AML-193 (cell line): ENCODE data around the gene CD226.
"Not testable (repeated sequence)": the region's sequence is repeated elsewhere in the genome, so short reads cannot be mapped to it uniquely, and the experiment has no call there.

Source experiments
- DNase-seq, 2 experiments: peaks; one replicate each; lab custom pipeline; 2025; lab: John Stamatoyannopoulos, UW

CD226 gene

DNA sequence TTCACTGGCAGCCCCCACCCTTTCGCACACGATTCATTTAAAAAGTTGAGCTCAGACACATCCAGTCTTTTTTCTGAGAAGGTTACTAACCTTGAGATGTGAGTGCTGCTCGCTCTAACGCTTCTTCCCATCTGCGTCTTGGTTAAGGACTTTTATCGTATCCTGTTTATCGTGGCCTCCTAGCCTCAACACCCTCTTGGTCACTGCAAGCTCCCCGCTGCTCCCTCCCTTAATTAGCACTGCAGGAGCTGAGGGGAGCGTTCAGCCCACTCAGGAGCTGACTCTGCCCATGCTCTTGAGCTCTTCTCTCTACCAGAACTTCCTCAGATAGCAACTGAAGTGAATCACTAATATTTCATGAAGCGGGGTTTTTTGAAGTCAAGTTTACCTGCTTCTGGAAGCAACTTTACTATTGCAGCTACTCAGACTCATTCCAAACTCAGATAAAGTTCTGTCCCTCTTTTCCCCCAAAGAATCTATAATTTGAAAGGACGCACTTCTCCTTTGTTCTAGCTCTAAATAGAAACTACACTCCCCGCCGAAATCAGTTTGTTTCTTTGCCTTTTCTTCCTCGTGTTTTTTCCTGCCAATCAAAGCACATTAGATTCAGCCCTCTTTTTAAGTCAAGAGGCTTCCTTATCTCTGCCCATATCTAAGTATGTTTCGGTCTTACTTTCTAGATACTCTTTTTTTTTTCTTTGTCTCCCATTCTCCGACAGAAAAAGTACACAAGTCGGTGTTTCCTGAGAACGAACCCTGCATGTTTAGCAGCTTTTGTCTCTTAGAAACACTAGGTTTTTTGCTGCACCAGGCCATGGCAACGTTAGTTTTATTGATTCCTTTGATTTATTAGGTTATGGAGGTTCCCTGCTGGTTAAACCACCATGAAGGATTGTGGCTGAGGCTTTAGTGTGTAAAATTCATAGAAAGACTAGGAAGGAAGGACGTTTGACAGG, 9.3 kb upstream of the CD226 start:
- no peak for DNase-seq

DNA sequence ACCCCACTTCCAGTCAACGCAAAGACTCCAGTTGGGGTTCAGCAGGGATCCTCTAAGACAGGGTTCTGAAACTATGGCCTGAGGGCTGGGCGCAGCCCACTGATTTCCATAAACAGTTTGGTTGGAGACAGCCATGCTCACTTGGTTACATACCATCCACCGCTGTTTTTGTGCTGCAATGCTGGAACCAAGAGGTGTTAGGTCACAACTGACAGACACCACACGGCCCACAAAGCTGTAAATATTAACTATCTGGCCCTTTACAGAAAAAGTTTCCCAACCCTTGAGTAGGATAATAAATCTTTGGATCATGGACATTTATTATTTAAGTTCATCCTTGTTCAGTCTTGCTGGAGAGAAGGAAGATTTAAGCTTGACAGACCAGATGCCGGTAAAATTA, 8.4 kb upstream of the CD226 start:
- no peak for DNase-seq

DNA sequence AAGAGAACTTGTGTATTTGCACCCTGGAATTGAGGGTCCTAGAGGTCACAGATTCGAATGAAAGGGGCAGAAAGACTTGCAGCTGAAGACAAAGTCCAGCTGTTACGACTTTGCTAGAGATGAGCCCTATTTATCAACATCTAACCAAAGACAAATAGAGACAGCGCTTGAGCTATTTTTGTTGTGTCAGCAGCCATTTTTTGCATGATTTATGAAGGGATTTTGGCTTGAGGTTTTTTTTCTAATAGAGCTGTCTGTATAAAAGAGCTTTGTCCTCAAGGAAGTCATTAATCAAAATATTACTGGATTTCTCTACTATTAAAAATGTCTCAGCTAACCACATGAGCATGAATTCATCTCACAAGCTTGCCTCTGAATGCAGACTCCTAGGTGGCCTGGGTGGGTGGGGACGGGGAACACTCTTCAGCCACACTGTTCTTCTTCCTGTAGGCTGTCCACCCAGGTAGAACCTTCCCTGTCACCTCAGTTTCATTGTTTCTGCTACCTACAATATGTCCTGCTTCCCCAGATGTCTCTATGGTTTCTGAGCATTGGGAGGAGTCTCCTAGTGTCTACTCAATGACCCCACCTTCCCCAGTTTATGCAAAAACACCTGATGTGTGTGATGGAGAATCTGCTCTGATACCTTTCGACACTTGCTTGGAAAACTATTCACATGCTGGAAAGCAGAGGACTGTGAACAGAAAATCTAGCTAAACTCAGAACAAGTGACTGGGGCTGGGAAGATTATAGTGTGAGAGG, 7.2 kb upstream of the CD226 start:
- no peak for DNase-seq

DNA sequence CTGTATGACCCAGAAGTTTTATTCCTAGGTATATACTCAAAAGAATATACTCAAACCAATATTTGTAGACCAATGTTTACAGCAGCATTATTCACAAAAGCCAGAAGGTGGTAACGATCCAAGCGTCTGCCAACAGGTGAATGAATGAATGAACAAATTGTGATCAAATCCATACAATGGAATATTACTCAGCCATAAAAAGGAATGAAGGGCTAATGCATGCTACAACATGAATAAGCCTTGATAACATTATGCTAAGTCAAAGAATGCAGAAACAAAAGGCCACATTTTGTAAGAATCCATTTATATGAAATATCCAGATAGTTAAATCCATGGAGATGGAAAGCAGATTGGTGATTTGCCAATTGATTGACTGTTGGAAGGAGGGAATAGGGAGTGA, 5.5 kb upstream of the CD226 start:
- DNase-seq: no peak

DNA sequence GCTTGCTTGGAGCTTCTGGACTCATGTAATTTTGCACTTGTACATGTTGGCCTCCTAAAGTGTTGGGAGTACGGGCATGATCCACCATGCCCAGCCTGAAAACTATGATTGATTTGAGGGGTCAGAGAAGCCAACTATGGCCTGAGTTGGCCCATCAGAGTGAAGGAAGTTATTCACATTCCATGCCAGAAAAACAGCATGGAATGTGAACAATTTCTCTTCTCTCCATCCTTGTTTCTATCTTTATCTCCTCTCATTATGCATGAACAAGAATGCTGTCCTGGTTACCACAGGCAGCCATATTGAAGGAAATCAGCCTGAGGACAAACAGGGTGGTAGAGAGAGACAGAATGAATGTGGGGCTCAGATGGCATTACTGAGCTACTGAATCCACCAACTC, 3.5 kb upstream of the CD226 start:
- no peak for DNase-seq

DNA sequence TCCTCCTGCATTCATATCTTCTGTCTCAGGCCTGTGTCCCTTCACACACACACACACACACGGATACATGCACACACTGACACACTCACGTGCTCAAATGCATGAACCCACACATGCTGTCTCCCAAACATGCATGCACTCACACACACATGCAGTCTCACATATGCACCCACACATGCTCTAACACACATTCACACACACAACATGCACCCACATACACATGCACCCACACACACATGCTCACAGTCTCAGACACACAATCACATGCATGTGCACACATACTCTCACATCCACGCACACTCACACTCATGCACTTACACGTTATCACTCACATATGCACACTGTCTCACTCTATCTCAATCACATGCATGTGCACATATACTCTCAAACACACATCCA, 1.9 kb upstream of the CD226 start:
- DNase-seq: no peak

DNA sequence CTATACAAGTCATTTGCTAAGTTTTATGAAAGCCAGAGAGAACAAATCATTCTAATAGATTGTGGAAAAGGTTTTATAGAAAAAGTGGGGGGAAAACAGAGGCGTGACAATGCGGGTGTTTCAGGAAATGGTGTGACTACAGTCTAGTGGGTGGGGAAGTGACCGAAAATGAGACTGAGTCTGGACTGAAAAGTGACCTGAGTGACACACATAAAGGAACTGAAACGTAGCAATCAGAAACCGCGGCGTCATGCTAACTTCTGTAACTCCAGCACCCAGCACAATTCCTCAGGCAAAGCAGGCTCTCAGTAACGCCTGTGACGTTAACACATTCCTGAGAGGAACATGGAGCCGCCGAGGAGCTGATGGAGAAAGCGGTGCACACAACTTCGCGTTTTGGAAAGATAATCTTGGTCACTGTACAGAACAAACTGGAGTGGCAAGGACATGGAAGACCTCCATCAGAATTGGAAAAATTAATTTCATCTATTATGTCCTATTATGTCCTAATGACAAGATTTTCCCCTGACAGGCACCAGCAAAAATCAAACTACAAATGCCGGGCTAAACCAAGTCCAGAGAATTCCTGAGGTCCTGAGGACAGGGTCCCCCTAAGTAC, 1.4 kb upstream of the CD226 start:
- DNase-seq: peak in 1 of 2 experiments; percentile 31

DNA sequence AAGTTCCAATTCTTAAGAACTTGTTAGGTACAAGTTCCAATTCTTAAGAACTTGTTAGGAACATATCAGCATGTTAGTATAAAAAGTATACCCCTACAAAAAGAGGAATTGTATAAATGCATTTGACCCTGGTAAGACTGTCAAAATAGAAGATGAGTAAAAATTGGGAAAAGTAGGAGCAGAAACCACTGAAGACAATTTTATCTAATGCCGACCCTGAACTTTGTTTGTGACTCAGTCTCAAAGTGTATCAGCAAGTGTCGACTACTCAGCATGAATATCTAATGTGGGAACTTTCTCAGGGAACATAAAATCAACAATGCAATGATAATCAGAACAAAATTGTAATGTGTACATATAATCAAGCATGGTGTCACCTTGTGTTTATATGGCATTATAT, 583 bp upstream of the CD226 start:
- no peak for DNase-seq

DNA sequence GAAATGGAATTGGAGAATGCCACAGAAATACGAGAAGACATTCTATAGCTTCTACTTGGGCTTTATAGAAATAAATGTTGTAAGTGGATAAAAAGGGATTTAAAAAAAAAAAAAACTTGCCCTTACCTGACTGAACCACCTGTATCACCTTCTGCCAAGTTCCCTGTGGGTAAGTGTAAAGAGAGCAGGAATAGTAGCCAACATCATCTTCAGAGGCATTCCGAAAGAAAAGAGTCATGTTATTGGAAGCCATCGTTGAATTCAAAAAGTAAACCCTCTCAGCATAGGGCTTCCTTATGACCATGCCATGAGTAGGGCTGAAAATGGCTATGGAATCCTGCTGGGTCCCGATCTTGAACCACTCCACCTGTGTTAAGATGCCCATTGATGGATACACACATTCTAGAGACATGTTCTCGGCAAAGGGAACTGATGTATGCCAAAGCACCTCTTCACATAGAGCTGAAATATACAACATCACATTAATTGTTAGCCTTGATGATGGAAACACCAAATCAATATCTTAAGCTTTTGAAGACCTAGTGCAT, 991 bp downstream of the CD226 start:
- no peak for DNase-seq

DNA sequence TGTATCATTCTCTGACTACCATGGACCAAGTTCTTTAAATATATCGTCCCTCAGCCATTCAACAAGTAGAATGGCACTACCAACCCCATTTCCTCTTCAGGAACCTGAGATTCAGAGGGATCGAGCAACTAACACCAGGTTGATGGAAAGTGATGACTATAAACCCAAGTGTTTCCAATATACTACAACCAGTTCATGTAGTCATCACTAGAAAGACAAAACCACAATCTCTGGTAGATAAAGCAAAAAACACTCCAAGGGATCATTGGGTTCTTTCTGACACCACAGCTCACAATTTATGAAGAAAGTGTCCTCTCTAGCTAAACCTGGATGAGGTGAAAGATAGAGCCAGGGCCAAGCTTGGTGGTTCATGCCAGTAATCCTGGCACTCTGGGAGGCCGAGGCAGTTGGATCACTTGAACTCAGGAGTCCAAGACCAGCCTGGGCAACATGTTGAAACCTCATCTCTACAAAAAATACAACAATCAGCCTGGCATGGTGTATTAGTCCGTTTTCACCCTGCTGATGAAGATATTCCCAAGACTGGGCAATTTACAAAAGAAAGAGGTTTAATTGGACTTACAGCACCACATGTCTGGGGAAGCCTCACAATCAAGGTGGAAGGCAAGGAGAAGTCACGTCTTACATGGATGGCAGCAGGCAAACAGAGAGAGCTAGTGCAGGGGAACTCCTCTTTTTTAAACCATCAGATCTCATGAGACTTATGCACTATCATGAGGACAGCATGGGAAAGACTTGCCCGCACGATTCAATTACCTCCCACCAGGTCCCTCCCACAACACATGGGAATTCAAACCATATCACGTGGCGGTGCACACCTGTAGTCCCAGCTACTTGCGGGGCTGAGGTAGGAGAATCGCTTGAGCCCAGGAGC, 2.2 kb downstream of the CD226 start:
- no peak for DNase-seq

DNA sequence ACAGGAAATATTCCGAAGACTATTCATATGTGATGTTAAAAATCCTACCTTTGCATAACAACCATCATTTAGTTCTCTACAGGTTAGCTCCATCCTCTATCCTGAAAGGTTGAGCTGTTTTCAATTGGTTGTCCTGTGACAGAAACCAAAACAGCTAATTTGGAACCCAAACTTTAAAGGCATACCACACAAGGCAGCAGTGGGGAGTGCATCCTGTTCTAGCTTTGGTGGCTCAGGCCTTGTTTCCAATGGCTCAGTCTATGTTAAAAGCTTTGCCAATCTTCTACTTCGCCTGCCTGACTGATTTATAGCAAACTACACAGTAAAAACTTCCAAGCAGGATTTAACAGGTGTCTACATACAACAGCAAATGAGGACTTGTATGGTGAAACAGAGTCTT, 3.2 kb downstream of the CD226 start:
- DNase-seq: no peak

DNA sequence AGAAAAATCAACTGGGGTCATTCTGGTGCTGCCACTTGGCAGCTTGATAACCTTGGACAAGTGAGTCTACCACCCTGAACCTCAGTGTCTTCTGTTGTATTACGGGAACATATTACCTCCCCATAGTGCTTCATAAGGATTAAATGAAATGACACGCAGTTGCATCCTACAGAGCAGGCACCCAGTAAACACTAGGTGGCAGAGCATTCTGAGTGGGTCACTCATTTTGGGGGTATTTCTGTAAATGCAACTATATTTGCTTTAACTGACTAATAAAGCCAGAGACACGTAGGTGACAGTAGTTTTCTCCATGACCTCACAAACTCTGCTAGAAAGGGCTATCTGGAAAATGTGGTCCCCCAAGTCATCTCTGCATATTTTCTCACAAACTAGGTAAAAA, 4.7 kb downstream of the CD226 start:
- DNase-seq: no peak

DNA sequence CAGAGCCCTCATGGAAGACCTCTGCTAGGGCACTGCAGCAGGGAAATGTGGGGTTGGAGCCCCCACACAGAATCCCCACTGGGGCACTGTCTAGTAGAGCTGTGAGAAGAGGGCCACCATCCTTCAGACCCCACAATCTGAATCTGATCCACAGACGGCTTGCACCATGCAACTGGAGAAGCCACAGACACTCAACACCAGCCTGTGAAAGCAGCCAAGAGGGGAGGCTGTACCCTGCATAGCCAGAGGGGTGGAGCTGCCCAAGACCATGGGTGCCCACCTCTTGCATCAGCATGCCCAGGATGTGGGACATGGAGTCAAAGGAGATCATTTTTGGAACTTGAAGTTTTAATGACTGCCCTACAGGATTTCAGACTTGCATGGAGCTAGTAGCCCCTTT, 6.5 kb downstream of the CD226 start:
- DNase-seq: no peak

DNA sequence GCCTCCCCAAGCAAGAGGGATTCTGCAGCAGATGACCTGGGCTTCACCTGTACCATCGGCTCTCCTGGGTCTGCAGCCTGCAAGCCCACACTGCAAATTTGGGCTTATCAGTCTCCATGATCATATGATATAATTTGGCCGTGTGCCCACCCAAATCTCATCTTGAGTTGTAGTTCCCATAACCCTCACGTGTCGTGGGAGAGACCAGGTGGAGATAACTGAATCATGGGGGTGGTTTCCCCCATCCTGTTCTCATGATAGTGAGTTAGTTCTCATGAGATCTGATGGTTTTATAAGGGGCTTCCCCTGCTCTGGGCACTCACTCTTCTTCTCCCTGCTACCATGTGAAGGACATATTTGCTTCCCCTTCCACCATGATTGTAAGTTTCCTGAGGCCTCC, 7.9 kb downstream of the CD226 start:
- DNase-seq: not testable (repeated sequence)

DNA sequence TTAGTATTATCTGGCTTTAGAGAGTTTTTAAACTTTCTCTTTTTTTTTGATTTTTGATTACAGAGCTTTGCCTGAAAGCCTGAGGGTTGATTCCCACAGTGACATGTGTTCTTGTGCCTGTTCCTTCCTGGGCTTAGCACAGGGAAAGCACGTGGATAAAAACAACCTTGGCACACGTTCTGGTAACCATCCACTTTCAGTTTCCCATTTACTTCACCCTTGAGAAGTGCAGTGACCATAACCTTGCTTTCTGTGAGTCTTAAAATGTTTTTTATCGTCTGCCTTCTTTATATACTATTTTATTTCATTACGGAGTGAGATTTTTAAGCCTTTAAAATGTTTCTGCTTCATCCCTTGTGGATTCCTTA, 11.5 kb downstream of the CD226 start:
- DNase-seq: no peak

DNA sequence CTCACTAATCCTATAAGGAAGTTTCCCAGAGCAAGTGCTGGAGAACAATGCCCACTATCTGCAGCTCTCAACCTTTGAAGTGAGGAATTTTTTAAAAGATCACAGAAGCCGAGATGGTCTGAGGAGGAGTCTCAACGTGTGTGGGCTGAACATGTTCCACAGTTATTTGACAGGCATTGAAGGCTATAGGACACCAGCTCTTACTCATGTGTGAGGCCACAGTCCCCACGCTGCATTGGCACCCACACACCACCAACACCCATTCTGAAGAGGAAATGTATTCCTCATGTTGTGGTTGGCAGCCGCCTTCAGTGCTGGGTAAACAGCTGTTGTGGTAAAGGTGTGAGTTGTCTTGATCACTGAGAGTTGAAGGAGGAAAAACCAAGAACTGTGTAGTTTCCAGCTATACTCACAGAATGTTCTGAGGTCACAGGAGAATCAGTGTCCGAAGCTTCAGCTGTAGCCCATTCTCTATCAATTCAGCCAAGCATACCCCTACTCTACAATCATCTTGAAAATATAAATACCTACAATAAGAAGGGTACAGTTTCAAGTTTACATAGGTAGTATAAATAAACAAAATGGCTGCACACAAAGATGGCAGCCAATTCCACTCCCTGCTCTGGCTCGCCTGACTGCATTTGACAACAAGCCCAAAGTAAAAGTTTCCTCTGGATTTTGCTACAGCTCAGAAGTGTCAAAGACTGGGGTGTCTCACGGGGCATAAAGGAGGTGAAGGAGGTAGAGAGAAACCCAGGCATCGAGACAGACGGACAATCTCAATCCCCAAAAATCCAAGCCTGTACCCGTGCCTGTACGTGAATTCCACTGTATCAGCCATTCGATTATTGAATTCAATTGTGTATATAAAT, 12.1 kb downstream of the CD226 start:
- DNase-seq: no peak

DNA sequence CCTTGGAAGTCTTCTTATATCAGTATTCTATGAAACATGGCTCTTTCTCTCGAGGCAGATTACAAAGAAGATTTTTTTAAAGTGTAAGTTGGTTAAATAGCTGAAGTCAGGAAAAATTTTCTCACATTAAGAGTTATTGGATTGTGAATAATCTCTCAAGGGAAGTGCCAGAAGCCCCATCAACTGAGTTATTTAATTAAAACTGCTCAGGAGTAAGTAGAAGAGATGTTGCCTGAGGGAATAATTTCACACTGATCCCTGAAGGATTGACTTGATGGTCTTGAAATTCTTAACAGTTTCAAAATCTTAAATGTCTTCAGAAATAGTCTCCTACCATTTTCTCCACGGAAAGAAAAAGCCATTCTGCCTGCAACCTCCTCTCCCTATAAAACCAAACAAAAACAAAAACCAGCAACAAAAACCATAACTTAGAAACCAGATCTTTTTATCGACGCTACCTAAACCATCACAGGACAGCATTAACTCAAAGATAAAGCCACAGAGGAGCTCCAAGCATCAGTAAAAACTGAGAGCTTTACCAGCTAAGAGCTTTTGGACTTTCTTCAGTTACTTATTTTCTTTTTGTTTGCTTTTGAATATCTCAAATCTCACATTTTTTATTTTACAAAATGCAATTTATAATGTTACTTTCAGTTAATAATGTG, 12.9 kb downstream of the CD226 start:
- no peak for DNase-seq

DNA sequence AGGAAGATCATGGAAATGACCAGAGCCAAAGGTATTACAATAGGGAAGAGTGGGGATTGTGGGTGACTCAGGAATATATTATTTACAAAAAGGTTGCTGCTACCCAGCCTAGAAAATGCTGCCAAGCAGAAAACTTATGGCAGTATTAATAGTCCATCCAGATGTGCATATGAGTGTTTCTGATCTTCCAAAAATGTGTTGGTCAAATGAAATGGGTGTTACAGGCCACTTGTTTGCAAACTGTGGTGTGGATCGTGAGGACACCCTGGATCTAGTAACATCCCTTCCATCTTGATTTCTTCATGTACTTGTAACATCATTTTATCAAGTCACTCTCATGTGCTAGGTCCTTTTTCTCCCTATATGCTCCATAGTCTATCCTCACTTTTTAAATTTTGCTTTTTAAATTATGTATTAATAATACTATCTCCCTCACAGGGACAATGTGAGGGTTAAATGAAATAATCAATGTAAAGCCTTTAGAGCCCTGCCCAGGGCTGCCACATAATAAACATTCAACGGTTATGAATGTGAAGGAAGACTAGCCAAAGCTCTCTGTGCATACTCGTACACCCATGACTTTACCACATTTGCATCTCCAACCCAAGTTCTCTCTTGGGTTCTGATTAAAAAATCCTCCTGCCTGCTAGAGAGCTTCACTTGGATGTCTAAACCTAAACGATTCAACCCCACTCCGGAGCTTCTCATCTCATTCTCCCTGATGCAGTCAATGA, 18.5 kb downstream of the CD226 start:
- no peak for DNase-seq

DNA sequence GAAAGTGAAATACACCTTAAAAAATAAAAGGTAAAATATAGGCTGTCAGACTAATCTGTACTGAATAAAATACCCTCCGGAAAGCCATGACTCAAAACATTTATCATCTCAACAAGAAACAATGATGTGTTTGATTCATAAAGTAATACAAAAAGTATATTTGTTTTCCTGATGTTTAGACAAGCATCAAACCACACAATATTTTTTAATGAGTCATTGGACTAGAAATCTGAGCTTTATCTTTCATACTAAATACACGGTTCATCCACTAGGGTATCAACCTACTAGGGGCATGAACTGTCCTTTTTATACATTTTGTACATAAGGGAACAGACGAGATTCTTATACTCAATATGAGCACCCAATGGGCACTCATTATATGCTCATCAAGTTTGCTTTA, 31.3 kb downstream of the CD226 start:
- no peak for DNase-seq
